ENCODE results near the gene RAB3GAP1. TPM values are rescaled to one million over a fixed set of nuclear protein-coding genes. Genes with fewer than 3 reads are reported as not detected.
"Not testable (repeated sequence)": the region's sequence is repeated elsewhere in the genome, so short reads cannot be mapped to it uniquely, and the experiment has no call there.

RAB3GAP1 gene
- total and polyA plus RNA-seq, 2 donors from 2014 or later = 16.6 to 41.4 TPM

GRCh38 chr2:135078417-135078816, 26.3 kb downstream of the RAB3GAP1 start:
- H3K4me3 ChIP-seq (ENCODE audit: low read length in 3 of 3) = no peak overlapping the region
- H3K36me3 ChIP-seq (ENCODE audit: control insufficient read depth in 2 of 3, insufficient read depth in 3 of 3, low read length in 3 of 3) = no peaks in the 10 kb centered on the region
- H3K9me3 ChIP-seq (ENCODE audit: control insufficient read depth in 2 of 3, insufficient read depth in 1 of 3, low read length in 3 of 3) = no peaks in the 10 kb centered on the region
- FAIRE-seq (no peak), DNase-seq (no peak)
- peaks cover 0 to 5% (median 3%) of the 10 kb centered on the region in 3 donors for H3K4me1 ChIP-seq (ENCODE audit: control insufficient read depth in 2 of 3, insufficient read depth in 2 of 3, low read depth in 1 of 3, low read length in 3 of 3)
- no peak overlapping the region for H3K27ac ChIP-seq (ENCODE audit: low read depth in 2 of 2, low read length in 2 of 2)
- intact Hi-C loops (cut with DNase I) = no loop called here
- no peak overlapping the region for H3K9ac ChIP-seq (ENCODE audit: low read length in 3 of 3)
- no peak for TF ChIP-seq CTCF (IDR thresholded peaks at IDR 0.05; ENCODE audit: borderline replicate concordance, extremely low read depth, insufficient read depth)
- H3K27me3 ChIP-seq (ENCODE audit: control insufficient read depth, insufficient read depth, low read length) = no peaks in the 10 kb centered on the region

- no peaks in the 10 kb centered on the region for H3K36me3 ChIP-seq (ENCODE audit: control insufficient read depth in 2 of 3, insufficient read depth in 3 of 3, low read length in 3 of 3)
- no peak for TF ChIP-seq CTCF (IDR thresholded peaks at IDR 0.05; ENCODE audit: borderline replicate concordance, extremely low read depth, insufficient read depth)
- H3K27ac ChIP-seq (ENCODE audit: low read depth in 2 of 2, low read length in 2 of 2) = no peak overlapping the region
- H3K4me1 ChIP-seq (ENCODE audit: control insufficient read depth in 2 of 3, insufficient read depth in 2 of 3, low read depth in 1 of 3, low read length in 3 of 3) = no peaks in the 10 kb centered on the region
- intact Hi-C loops (cut with DNase I) = no loop called here
- no peak overlapping the region for H3K4me3 ChIP-seq (ENCODE audit: low read length in 3 of 3)
- FAIRE-seq (no peak), DNase-seq (no peak)
- H3K9me3 ChIP-seq (ENCODE audit: control insufficient read depth in 2 of 3, insufficient read depth in 1 of 3, low read length in 3 of 3) = peaks cover 0 to 3% (median 0%) of the 10 kb centered on the region in 3 donors
- H3K9ac ChIP-seq (ENCODE audit: low read length in 3 of 3) = no peak overlapping the region
- no peaks in the 10 kb centered on the region for H3K27me3 ChIP-seq (ENCODE audit: control insufficient read depth, insufficient read depth, low read length)
Observed at GRCh38 chr2:135086222-135086621, 34.1 kb downstream of the RAB3GAP1 start.

GRCh38 chr2:135089597-135089996, 37.5 kb downstream of the RAB3GAP1 start:
- H3K36me3 ChIP-seq (ENCODE audit: control insufficient read depth in 2 of 3, insufficient read depth in 3 of 3, low read length in 3 of 3); H3K9ac ChIP-seq (ENCODE audit: low read length in 3 of 3); H3K9me3 ChIP-seq (ENCODE audit: control insufficient read depth in 2 of 3, insufficient read depth in 1 of 3, low read length in 3 of 3); H3K4me1 ChIP-seq (ENCODE audit: control insufficient read depth in 2 of 3, insufficient read depth in 2 of 3, low read depth in 1 of 3, low read length in 3 of 3); H3K27ac ChIP-seq (ENCODE audit: low read depth in 2 of 2, low read length in 2 of 2); intact Hi-C loops (cut with DNase I); FAIRE-seq; DNase-seq; H3K4me3 ChIP-seq (ENCODE audit: low read length in 3 of 3); H3K27me3 ChIP-seq (ENCODE audit: control insufficient read depth, insufficient read depth, low read length): not testable (repeated sequence)

GRCh38 chr2:135091681-135092080, 39.6 kb downstream of the RAB3GAP1 start:
- Histone ChIP-seq H3K9me3 (ENCODE audit: control insufficient read depth in 2 of 3, insufficient read depth in 1 of 3, low read length in 3 of 3) (peaks cover 0 to 3% (median 0%) of the 10 kb centered on the region in 3 donors), H3K27ac (ENCODE audit: low read depth in 2 of 2, low read length in 2 of 2) (no peak overlapping the region), H3K9ac (ENCODE audit: low read length in 3 of 3) (no peak overlapping the region), H3K36me3 (ENCODE audit: control insufficient read depth in 2 of 3, insufficient read depth in 3 of 3, low read length in 3 of 3) (peaks cover 0 to 6% (median 4%) of the 10 kb centered on the region in 3 donors), H3K4me3 (ENCODE audit: low read length in 3 of 3) (no peak overlapping the region), H3K27me3 (ENCODE audit: control insufficient read depth, insufficient read depth, low read length) (no peaks in the 10 kb centered on the region), H3K4me1 (ENCODE audit: control insufficient read depth in 2 of 3, insufficient read depth in 2 of 3, low read depth in 1 of 3, low read length in 3 of 3) (peaks cover 0 to 10% (median 2%) of the 10 kb centered on the region in 3 donors)
- TF ChIP-seq CTCF (IDR thresholded peaks at IDR 0.05; ENCODE audit: borderline replicate concordance, extremely low read depth, insufficient read depth) = no peak
- intact Hi-C loops (cut with DNase I) = no loop called here
- DNase-seq (no peak), FAIRE-seq (no peak)
